Measurements from ENCODE around the gene PHC2. TPM values are rescaled to one million over a fixed set of nuclear protein-coding genes. Genes with fewer than 3 reads are reported as not detected.

Gene PHC2
- polyA plus RNA-seq, 1 donor from 2014 or later, result 171 TPM

DNA sequence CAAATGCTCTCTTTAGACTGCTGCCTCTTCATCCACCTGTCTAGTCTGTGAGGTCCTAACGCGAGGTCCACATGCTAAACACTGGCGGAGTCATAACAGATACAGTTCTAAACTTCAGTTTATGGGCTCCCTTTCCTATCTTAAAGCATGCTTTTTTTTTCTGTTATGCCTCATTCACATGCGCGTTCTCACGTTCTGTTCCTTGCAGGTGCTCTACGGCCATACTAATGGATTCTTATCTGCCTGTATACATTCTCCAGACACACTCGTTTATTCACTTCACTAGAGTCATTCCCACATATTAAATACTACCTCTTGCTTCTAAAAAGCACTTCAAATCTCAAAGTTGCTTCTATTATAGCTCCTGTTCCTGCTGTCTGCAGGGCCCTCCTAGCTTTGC lies 38.7 kb downstream of the PHC2 start:
- Histone ChIP-seq H2AFZ (ENCODE audit: low read depth, low read length) (no peak overlapping the region), H3K9me2 (ENCODE audit: insufficient read depth, low read length) (no peaks in the 10 kb centered on the region), H3K4me2 (ENCODE audit: low read length) (peak overlapping the region; percentile 75), H3K27ac (ENCODE audit: low read length) (peak overlapping the region; percentile 99), H4K20me1 (ENCODE audit: insufficient read depth) (no peaks in the 10 kb centered on the region), H3K79me2 (replicated peaks; ENCODE audit: insufficient read depth, low read length) (peaks cover 49% of the 10 kb centered on the region), H3K36me3 (ENCODE audit: insufficient read depth, low read length) (peaks cover 5% of the 10 kb centered on the region), H3F3A (ENCODE audit: insufficient read depth, low read length, poor library complexity, severe bottlenecking) (peaks cover 22% of the 10 kb centered on the region), H3K9ac (ENCODE audit: low read length) (peak overlapping the region; percentile 92), H3K4me3 (ENCODE audit: low read length) (peak overlapping the region; percentile 71), H3K9me3 (ENCODE audit: low read length) (peaks cover 1% of the 10 kb centered on the region), H3K27me3 (ENCODE audit: insufficient read depth, low read depth, low read length) (no peaks in the 10 kb centered on the region)
- TF ChIP-seq EZH2 (IDR thresholded peaks at IDR 0.05; ENCODE audit: borderline replicate concordance, insufficient read depth, low read length, poor library complexity, severe bottlenecking) (no peak), TAF1 (IDR thresholded peaks at IDR 0.05; ENCODE audit: low read depth) (no peak), POLR2AphosphoS5 (IDR thresholded peaks at IDR 0.05) (no peak), SMC3 (conservative IDR thresholded peaks at IDR 0.05; ENCODE audit: poor library complexity) (peak; percentile 25)
- TF ChIP-seq, protein P1, sequence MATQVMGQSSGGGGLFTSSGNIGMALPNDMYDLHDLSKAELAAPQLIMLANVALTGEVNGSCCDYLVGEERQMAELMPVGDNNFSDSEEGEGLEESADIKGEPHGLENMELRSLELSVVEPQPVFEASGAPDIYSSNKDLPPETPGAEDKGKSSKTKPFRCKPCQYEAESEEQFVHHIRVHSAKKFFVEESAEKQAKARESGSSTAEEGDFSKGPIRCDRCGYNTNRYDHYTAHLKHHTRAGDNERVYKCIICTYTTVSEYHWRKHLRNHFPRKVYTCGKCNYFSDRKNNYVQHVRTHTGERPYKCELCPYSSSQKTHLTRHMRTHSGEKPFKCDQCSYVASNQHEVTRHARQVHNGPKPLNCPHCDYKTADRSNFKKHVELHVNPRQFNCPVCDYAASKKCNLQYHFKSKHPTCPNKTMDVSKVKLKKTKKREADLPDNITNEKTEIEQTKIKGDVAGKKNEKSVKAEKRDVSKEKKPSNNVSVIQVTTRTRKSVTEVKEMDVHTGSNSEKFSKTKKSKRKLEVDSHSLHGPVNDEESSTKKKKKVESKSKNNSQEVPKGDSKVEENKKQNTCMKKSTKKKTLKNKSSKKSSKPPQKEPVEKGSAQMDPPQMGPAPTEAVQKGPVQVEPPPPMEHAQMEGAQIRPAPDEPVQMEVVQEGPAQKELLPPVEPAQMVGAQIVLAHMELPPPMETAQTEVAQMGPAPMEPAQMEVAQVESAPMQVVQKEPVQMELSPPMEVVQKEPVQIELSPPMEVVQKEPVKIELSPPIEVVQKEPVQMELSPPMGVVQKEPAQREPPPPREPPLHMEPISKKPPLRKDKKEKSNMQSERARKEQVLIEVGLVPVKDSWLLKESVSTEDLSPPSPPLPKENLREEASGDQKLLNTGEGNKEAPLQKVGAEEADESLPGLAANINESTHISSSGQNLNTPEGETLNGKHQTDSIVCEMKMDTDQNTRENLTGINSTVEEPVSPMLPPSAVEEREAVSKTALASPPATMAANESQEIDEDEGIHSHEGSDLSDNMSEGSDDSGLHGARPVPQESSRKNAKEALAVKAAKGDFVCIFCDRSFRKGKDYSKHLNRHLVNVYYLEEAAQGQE (IDR thresholded peaks at IDR 0.05; ENCODE audit: borderline replicate concordance), result no peak

DNA sequence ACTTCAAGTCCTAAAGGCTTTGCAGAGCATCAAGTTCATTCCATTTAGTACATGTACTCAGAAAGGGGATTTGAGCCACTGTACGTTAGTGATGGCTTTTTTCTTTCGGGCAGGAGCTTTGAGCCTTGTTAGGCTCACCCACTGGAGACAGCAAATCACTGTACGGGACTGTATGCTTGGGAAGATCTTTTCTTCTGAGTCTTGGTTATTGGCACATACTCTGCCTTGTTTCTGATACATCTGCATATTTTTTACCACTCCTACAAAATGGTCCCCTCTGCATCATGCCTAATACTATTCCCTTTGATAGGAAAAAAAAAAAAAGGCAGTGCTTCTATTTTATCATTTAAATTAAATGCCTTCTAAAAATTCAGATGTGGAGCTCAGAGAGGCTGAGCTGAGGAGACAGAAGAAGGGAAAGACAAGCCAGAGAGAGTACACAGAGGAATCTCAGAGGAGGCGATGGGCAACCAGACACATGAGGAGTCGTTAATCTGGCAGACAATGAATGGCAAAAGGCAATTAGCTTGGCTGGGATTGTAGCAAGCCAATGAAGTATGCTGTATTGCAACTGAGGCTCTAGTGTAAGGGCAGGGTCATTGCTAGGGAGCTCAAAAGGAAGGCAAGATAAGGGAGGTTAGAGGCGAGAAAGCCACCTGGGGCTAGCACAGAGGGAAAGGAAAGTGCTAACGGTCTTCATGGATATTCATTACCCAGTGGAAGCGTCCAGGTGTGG lies 39.4 kb downstream of the PHC2 start:
- H3K4me2 ChIP-seq (ENCODE audit: low read length), result peak overlapping the region; percentile 75
- TF ChIP-seq RAD21 (conservative IDR thresholded peaks at IDR 0.05), result no peak
- H3K27ac ChIP-seq (ENCODE audit: low read length), result peak overlapping the region; percentile 99
- no peaks in the 10 kb centered on the region for H3K9me2 ChIP-seq (ENCODE audit: insufficient read depth, low read length)
- H3K36me3 ChIP-seq (ENCODE audit: insufficient read depth, low read length), result peaks cover 9% of the 10 kb centered on the region
- H4K20me1 ChIP-seq (ENCODE audit: insufficient read depth), result no peaks in the 10 kb centered on the region
- H3K9me3 ChIP-seq (ENCODE audit: low read length), result peaks cover 8% of the 10 kb centered on the region
- peaks cover 56% of the 10 kb centered on the region for H3K79me2 ChIP-seq (replicated peaks; ENCODE audit: insufficient read depth, low read length)
- no peaks in the 10 kb centered on the region for H3K27me3 ChIP-seq (ENCODE audit: insufficient read depth, low read depth, low read length)
- peak overlapping the region; percentile 71 for H3K4me3 ChIP-seq (ENCODE audit: low read length)
- H3F3A ChIP-seq (ENCODE audit: insufficient read depth, low read length, poor library complexity, severe bottlenecking), result peaks cover 22% of the 10 kb centered on the region
- no peak overlapping the region for H2AFZ ChIP-seq (ENCODE audit: low read depth, low read length)
- peak overlapping the region; percentile 92 for H3K9ac ChIP-seq (ENCODE audit: low read length)

DNA sequence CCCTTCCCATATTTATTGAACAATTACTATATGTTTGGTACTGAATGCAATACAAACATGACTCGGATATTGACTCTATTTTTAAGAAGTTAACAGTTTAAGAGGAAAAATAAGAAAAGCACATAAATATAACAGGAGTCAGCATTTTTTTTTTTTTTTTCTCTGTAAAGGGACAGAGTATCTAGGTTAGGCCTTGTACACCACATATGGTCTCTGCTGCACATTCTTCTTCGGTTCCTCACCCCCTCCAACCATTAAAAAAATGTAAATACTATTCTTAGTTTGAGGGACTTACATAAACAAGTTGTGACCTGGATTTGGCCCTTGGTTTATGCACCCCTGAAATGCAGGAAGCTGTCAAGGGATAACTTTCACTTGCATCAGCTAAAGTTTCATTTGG lies 40.4 kb downstream of the PHC2 start:
- H3K4me3 ChIP-seq (ENCODE audit: low read length), result peak overlapping the region; percentile 71
- peaks cover 8% of the 10 kb centered on the region for H3K9me3 ChIP-seq (ENCODE audit: low read length)
- H2AFZ ChIP-seq (ENCODE audit: low read depth, low read length), result no peak overlapping the region
- H3K27me3 ChIP-seq (ENCODE audit: insufficient read depth, low read depth, low read length), result no peaks in the 10 kb centered on the region
- H3F3A ChIP-seq (ENCODE audit: insufficient read depth, low read length, poor library complexity, severe bottlenecking), result peaks cover 22% of the 10 kb centered on the region
- no peak overlapping the region for H3K9ac ChIP-seq (ENCODE audit: low read length)
- no peak for TF ChIP-seq POLR2AphosphoS5 (IDR thresholded peaks at IDR 0.05)
- no peak for TF ChIP-seq EZH2 (IDR thresholded peaks at IDR 0.05; ENCODE audit: borderline replicate concordance, insufficient read depth, low read length, poor library complexity, severe bottlenecking)
- no peak for TF ChIP-seq SMC3 (conservative IDR thresholded peaks at IDR 0.05; ENCODE audit: poor library complexity)
- TF ChIP-seq, protein P2, sequence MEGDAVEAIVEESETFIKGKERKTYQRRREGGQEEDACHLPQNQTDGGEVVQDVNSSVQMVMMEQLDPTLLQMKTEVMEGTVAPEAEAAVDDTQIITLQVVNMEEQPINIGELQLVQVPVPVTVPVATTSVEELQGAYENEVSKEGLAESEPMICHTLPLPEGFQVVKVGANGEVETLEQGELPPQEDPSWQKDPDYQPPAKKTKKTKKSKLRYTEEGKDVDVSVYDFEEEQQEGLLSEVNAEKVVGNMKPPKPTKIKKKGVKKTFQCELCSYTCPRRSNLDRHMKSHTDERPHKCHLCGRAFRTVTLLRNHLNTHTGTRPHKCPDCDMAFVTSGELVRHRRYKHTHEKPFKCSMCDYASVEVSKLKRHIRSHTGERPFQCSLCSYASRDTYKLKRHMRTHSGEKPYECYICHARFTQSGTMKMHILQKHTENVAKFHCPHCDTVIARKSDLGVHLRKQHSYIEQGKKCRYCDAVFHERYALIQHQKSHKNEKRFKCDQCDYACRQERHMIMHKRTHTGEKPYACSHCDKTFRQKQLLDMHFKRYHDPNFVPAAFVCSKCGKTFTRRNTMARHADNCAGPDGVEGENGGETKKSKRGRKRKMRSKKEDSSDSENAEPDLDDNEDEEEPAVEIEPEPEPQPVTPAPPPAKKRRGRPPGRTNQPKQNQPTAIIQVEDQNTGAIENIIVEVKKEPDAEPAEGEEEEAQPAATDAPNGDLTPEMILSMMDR (IDR thresholded peaks at IDR 0.05; ENCODE audit: poor library complexity, severe bottlenecking), result no peak
- TF ChIP-seq RAD21 (conservative IDR thresholded peaks at IDR 0.05), result no peak
- no peak for TF ChIP-seq MXI1 (conservative IDR thresholded peaks at IDR 0.05; ENCODE audit: poor library complexity, severe bottlenecking)
- TF ChIP-seq TAF1 (IDR thresholded peaks at IDR 0.05; ENCODE audit: low read depth), result no peak
- TF ChIP-seq EP300 (conservative IDR thresholded peaks at IDR 0.05; ENCODE audit: poor library complexity, severe bottlenecking), result no peak
- TF ChIP-seq, protein P1 (IDR thresholded peaks at IDR 0.05; ENCODE audit: borderline replicate concordance), result no peak
- H3K27ac ChIP-seq (ENCODE audit: low read length), result peak overlapping the region; percentile 99
- peak overlapping the region; percentile 75 for H3K4me2 ChIP-seq (ENCODE audit: low read length)
- no peaks in the 10 kb centered on the region for H4K20me1 ChIP-seq (ENCODE audit: insufficient read depth)
- peaks cover 62% of the 10 kb centered on the region for H3K79me2 ChIP-seq (replicated peaks; ENCODE audit: insufficient read depth, low read length)
- peaks cover 10% of the 10 kb centered on the region for H3K36me3 ChIP-seq (ENCODE audit: insufficient read depth, low read length)
- H3K9me2 ChIP-seq (ENCODE audit: insufficient read depth, low read length), result no peaks in the 10 kb centered on the region

All from neural cell (in vitro differentiated cells).